Measurements from ENCODE around the gene CBLB.
"Not testable (repeated sequence)": the region's sequence is repeated elsewhere in the genome, so short reads cannot be mapped to it uniquely, and the experiment has no call there.

The CBLB gene

DNA sequence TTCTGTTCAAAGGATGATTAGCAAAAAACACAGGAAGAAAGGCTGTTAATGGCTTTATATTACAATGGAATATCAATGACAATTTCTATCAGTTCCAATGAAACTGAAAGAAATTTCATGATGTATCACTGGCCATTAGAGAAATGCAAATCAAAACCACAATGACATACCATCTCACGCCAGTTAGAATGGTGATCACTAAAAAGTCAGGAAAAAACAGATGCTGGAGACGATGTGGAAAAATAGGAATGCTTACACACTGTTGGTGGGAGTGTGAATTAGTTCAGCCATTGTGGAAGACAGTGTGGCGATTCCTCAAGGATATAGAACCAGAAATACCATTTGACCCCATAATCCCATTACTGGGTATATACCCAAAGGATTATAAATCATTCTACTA, 53.5 kb downstream of the CBLB start:
- DNase-seq, result not testable (repeated sequence)

DNA sequence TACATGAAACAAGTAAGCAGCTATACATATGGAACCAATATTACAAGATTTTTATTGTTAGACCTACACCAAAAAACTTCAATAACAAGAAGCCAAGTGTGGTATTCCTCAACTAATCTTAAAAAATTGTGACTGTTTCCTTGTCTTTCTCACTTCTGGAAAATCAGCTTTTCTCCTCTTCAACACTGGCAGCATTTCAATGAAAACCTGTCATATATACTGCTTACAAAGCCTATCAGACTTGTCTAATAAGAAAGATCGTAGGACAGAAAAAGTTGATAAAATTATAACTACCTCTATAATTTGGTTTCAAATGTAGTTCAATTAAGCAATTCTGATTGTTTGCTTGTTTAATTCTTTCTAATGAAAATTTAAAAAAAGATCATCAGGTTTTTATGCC, 55.1 kb downstream of the CBLB start:
- no peak for DNase-seq

DNA sequence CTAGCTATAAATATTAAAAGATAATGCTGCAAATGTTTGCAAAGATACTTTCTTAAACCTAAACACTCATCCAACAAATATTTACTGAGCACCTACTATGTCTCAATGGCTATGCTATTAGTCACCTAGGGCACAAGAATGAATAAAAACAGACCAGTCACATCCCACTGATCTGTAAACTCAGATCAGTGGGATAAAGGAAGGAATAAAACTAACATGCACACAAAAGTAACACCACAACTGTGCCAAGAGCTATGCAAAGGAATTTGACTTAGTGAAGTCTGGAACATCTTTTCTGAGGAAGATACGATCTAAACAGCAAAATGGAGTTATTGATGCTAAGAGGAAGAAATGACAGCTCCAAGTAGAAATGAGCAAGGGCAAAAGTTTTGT, 56.6 kb downstream of the CBLB start:
- DNase-seq, result no peak

DNA sequence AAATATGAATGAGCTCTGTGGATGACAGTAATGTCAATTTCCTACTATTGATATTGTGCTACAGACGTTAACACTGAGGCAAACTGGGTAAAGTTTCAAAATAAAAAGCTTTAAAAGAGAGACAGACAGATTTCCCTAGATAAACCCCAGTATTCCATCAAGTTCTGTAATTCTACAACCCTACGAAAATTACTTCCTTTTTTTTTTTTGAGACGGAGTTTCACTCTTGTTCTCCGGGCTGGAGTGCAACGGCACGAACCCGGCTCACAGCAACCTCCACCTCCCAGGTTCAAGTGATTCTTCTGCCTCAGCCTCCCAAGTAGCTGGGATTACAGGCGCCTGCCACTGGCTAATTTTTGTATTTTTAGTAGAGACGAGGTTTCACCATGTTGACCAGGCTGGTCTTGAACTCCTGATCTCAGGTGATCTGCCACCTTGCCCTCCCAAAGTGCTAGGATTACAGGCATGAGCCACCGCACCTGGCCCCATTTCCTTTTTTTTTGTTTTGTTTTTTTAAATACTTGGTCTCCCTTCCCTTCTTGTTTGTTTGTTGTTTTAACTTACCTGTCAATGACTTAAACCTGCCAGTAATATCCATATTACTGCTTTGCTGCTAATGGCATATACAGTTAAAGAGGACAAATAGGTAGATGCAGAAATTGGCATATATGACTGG, 57.2 kb downstream of the CBLB start:
- DNase-seq, result no peak

DNA sequence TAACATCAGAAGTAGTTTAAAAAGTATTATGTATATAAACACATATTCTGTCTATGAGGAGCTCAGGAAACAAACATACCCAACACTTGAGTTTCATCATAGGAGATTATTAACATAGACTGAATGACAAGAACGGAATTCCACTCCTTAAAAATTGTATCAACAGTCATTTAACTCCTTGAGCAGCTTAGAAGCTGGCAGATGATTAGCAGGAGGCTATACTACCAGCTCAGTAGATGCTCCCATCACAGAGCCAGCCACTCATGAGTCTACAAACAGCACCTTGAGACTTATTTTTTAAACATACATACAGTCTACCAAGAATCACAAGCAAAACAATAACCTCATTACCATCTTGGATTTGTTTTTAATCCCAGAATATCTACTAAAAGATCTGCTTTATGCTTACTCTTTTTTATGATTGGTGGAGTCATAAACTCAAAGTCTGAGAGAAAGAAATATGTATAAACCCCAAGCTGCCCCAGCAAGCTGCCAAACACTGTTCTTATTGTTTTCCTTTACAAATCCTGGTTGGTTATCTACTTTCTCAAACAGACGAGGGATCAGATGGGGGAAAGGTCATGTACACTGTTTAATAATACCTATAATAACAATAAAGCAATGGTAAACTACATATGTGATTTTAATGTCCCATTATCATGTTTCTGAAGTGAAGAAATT, 59.5 kb downstream of the CBLB start:
- no peak for DNase-seq

DNA sequence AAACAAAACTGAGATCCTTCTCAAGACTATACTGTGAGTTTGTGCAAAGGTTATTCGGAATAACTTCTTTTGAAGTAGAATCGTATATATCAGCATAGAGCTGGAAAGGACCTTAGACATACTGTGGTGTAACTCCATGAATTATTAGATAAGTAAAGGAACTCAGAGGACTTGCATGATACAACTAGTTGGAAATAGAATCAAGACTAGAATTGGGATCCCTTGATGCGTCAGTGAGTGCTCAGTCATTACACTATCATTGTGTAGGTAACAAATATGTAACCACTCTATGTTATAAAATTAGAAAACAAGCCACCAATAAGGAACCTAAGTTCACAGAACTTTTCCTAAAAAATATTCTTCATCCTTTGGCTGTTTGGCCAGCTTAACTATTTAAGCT, 61.1 kb downstream of the CBLB start:
- DNase-seq, result no peak

DNA sequence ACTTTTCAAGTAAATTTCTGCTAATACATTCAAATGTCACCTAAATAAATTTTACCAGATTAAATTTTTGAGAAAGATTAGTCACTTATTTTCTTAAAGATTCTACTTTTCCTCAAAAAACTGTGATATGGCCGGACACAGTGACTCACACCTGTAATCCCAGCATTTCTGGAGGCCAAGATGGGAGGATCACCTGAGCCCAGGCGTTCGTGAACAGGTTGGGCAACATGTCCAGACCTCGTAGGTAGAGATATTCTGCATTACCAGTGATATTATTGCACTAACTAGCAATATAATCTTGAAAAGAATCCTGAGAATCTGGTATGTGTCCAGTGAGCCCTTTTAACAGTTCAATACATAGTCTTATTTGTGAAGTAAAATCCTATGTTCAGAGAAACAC, 61.7 kb downstream of the CBLB start:
- no peak for DNase-seq

DNA sequence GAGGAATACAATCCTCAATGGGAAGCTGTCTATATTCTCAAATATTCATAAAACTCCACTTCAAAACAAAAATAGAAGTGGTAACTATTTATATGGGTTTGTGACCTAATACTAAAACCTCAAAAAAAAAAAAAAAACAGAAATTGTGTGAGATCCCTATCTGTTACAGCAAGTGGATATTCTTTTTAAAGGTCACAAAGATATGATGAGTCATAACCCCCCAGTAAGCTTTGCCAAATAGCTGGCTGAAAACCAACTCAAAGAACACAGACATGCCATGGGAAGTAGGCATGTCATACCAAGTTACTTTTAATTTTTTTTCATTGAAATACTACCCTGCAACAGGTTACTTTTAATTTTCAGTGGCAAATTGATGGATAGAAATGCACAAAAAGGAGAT, 62.5 kb downstream of the CBLB start:
- DNase-seq, result no peak

DNA sequence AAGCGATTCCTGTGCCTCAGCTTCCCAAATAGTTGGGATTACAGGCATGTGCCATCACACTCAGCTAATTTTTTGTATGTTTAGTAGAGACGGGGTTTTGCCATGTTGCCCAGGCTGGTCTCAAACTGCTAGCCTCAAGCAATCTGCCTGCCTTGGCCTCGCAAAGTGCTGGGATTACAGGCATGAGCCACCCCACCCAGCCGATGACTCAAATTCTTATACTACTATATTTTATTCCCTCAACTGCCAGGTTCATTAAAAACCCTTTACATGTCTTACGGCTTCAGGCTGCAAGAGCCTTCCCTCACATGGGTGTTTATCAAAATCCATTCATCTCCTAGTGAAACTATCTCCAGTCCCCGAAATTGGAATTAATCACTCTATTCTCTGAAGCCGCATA, 63.4 kb downstream of the CBLB start:
- no peak for DNase-seq

DNA sequence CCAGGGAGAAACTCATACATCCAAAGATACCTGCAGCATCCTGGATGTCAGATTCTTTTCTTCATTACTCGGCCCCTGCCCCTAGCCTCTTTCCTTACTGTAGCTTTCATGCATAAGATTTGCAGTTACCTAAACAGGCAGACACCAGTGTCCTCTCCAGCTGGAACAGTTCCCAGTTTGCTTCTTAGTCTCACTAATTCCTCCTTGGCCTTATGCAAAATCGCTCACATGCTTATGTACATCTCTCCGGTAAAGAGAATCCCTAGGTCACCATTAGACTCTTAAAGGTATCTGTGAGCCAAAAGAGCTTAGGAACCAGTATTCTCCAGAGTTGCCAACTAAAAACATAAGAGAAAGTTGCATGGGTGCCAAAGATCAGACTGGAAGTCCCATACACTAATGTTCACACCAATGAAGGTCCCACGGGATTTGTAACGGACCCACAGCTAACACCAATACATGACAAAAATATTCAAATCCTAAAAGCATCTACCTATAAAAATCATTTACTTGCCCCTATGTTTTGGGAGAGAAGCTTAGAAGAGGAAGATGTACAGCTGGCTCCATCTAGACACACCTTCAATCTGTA, 66.6 kb downstream of the CBLB start:
- DNase-seq, result no peak

DNA sequence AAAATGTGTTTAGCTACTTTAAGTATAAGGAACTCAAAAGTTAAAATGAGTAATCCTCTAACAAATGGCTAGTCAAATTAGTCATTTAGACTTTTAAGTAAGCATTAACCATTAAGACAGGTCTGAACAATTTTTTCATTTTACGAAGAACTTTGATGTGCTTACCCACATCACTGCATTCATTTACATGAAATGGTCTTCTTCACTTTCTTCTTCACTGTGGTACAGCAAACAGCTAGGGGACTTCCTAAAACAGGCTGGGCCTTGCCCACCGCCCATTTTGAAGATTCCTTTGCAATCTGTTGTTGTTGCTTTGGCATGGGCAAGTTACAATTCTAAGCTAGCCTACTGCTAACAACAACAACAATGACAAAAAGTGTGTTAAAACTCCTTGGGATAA, 67.4 kb downstream of the CBLB start:
- DNase-seq, result no peak

DNA sequence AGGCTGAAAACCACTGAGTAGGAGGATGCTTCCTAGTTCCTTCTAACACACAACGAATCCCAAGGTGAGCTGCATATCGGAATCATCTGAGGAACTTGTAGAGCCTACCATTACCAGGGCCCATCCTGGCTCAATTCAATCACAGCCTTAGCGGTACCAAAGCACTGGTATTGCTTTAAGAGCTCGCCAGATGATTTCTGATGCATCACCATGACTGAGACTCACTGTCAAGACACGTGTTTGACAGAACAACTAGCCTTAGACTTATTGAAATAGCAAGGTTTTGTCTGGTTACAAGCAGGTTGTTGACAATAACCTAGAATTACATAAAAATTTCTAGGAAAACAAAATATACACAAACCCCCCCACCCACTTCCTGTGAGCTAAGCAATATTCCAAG, 68.5 kb downstream of the CBLB start:
- no peak for DNase-seq

DNA sequence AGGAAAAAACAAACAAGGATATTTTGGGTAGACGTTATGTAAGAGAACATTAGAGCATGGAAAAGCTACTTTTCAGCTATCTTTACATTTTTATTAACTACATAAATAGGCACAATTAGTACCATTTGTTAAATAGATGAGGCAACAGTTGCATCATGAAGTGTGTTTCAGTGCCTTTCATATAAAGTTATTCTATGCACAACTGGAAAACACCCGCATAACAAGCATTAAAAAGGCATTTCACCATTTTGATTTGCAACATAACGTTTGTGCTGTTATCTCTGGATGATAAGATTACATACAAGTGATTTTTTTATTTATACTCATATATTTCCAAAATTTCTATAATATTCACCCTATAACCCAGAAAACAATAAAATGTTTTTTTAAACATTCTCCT, 69.5 kb downstream of the CBLB start:
- DNase-seq, result no peak

DNA sequence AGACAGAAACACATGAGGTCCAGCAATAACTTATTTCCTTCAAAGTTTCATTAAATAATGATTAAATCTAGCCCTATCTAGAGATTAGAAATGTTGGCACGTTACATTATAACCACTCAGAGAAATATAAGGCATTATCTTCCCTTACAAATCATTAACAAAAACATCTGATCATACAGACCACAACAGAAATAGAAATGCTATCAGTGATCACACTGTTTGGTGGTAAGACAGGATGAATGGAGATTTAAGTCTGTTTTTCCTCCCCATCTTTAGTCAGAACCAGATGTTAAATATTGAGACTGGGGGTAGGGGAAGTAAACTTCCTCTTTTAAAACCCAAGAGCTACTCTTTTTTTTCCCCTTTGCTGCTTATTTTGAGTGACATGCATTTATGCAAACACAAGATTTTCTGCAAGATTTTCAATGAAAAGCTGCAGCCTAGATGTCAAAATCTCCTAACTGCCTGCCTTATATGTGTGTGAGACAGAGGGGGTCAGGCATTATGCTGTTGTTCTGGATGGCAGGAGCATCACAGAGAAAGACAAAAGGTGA, 70.4 kb downstream of the CBLB start:
- DNase-seq, result no peak

DNA sequence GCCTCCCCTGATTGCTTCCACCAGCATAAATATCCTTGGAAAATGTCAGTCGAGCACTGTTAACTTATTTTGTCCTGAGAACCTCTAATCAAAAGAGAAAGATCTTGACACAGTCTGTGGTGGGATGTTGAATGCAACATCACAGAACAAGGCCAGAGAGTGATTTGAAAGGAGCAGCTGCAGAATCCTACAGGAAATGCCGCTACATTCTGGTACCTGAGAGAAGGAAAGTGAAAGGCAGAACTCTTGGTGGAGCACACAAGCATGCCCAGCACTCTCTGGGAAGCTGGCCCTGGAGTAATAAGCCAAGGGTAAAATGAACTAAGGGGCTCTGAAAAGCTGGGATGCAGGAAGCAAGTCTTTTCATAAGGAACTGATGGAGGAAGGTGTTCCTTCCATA, 75.8 kb downstream of the CBLB start:
- DNase-seq, result no peak

DNA sequence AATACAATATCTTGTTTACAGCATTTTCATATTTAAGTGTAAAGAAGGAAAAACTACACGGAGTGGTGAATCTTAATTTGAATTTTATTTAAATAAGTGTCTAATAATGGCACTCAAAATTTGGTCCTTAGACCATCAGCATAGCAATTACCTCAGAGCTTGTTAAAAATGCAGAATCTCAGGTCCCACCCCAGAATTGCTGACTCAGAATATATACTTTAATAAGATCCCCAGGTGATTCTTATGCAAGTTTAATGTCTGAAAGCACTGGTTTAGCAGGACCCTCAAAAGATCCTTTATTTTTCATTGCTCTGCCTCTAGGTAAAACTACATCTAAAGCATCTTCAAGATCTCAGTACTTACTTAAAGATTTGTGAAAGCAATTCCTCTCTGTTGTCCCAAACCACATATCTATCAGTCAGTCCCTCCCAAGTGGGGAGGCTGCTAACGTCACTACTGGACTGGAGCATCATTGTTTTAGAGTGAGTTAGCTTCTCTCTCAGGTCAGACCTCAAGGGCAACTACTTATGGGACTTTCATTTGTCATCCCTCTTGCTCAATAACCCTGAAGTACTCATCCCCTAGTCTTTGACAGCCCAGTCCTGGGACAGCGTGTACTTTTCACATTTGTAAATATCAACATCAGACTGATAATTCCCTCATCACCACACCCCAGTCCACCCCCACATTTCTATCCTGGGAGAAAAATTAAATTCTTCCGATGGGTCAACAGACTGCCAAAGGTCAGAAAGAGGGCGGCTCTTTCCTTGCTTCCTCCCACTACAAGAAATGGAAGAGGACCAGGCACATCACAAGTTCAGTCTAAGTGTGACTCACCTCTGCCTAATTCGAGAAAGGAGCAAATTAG, 76.7 kb downstream of the CBLB start:
- DNase-seq, result no peak

DNA sequence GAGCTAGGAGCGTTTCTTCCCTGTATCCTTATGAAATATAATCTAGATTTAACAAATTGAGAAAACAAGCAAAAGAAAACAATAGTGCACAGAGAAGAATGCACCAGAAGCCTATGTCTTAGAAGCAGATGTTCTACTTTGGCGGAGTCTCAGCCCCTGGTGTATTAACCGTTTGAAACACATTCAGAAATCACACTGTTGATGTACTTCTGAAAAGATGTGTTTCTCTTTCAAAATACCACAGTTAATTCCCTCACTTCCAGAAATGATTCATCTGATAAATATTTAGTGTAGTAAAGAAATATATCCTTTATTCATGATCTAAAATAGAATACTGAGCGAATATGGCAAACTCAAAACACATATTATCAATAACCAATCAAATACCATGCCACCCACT, 77.7 kb downstream of the CBLB start:
- DNase-seq, result no peak

DNA sequence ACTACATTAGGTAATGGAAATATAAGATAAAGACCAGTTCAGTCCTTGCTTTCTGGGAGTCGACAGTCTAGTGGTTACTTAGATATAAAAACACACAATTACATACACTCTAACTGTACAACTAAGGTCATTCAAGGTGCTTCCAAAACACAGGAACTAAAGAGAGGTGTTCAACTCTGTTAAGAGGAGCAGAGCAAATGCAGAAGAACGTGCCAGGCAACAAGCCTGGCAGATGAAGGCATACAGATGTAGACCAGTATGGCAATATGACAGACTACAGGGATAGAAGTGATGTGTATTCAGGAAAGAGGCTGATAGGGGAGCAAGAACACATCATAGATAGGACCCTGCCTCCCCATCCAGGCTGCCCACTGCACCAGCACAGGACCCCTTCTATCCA, 78.3 kb downstream of the CBLB start:
- no peak for DNase-seq

DNA sequence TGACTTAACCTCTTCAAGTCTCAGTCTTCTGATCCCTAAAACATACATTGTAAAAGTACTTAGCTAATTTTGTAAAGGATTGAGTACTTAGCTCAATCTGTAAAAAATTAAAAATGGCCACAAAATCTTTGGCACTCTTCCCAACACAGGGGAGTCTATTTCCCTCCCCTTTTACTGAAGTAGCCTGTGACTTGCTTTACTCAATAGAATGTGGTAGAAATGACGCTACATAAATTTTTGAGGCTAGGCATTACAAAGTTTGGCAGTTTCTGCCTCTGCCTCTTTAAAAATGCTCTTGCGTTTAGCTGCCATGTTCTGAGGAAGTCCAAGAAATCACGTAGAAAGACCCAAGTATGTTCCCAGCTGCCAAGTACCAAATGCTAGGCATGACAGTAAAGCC, 80.2 kb downstream of the CBLB start:
- no peak for DNase-seq

DNA sequence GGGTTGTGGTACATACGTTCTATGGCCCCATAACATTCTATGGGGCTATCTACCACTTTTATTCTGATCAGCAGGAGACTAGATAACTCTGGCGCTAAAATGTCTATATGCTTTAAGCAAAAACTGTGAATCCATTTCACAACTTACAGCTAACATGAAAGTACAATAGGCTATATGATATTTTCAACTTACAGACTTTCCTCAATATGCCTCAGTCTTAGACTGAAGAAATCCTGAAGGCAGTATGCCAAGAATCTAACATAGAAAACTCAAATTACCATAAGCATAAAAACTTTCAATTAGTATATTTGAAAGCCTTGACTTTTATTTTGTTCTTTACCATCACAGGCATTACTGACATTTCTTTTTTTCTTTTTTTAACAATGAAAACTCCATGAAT, 81.4 kb downstream of the CBLB start:
- DNase-seq, result no peak

DNA sequence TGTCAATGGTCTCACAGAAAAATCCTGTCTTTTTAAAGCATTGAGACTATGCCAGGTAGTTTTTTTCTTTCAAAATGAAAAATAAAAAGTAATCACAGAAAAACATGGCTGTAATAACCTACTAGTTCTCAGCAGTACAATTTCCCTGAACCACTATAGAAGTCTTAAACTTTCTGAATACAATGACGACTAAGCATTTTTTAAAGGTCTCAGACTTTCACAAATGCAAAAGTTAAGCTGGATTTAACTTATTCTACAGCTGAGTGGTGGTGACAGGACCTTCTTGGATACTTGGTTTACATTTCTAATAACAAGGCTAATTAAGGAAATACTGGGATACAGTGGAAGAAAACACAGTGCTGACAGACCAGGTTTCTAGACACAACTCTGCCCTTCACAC, 81.8 kb downstream of the CBLB start:
- no peak for DNase-seq

DNA sequence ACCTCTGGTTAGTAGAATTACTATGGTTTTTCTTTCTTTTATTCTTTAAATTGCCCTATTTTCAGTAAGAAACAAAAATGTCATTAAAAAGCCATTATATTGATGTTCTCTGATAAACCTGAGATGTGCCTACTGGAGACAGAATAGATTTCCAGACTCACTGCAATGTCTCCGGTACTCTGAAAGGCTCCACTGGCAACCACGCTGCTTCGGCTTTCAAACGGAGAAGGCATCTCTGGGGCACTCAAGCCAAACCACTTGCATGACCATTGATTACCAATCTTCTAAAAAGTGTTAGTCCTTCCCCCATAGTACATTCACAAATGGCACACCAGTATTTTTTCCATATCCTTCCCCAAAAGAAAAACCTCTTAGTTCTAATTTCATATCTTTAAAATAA, 82.6 kb downstream of the CBLB start:
- no peak for DNase-seq

DNA sequence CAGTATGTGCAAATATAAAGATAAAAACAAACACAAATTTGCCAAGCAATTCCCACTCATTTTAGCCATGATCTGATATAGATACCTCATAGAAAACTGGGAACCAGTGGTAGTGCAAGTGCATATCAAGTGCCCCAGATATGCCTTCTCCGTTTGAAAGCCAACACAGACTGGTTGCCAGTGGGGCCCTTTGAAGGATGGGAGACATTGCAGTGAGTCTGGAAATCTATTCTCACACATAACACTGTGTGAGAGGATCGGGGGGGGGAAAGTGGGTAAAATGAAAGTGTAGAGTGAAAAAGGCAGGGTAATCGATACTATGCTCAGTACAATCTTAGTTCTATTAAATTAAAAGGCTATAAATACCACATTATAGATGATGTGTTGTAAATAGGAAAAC, 83.0 kb downstream of the CBLB start:
- no peak for DNase-seq

DNA sequence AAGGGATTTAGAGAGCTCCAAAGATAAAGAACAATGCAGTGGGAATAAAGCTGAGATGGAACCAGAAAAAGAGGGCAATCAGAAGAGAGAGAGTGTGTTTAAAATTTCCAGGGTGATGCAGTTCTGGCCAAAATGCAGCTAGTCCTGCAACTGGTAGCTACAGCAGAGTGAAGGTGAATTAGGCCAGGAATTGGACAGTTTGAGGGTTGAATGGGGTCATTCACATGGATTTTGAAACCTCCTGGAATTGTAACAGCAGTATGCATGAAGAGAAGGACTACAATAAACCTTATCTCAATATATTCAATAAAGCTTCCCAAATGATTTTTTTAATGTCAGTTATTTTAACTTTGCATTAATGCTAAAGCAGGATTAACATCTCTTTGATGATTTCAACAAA, 85.2 kb downstream of the CBLB start:
- DNase-seq, result no peak

Data from activated T-cell treated with anti-CD3 and anti-CD28 coated beads, Interleukin-2, amount 50 U/mL, for 1 hour (primary cell).